Measurements from ENCODE around the gene MAST1.
"Not testable (repeated sequence)": the region's sequence is repeated elsewhere in the genome, so short reads cannot be mapped to it uniquely, and the experiment has no call there.

The MAST1 gene

DNA sequence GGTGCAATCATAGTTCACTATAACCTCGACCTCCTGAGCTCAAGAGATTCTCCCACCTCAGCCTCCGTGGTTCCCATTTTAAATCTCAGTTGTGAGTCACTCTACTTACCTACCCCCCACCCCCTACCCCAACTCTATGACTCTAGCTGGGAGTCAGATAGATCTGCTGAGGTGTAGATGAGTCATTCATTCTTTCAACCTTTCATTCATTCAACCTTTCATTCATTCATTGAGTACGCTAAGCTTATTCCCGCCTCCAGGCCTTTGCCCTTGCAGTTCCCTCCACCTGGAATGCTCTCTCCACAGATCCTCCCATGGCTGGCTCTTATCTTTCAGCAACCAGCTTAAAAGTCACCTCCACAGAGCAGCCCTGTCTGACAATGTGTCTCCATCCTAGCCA lies 1.1 kb upstream of the MAST1 start:
- no peak for DNase-seq (ENCODE audit: low read depth)
- no peak overlapping the region for H3K4me3 ChIP-seq (ENCODE audit: low read depth, low read length)

DNA sequence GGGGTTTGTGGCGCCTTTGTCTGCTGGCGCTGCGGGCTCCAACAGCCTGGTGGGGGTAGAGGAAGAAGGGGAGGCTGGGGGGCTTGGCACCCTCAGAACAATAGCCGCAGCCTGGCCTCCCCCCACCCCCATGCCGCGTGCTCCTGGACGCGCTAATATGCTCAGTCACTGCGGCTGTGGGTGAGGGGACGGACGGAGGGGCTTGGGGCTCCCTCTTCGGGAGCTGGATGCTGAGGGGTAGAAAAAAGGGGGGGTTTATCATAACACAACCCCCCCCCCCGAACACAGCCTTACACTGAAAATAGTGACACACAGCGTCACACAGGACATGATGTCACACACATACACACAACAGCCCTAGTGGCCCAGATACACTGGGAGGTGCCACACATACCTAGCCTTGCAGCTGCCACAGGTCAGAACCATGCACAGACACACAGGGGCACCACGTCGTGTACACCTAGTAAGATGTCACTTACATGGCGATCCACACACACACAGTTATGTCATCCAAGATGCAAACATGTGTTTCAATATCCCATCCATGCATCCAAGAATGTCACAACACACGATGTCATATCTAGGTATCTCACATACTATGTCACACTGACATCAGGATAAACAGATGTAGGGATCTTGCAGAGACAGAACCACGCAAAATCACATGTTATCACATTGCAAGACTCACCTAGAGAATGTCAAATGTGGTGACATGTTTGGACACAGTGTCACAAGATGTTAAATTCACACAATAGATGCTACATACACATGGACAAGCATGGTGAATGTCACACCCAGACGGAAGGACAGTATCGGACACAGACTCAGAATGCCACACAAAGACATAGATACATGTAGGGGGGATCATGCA lies 806 bp downstream of the MAST1 start:
- no peak overlapping the region for H3K4me3 ChIP-seq (ENCODE audit: low read depth, low read length)
- DNase-seq (ENCODE audit: low read depth) = no peak

DNA sequence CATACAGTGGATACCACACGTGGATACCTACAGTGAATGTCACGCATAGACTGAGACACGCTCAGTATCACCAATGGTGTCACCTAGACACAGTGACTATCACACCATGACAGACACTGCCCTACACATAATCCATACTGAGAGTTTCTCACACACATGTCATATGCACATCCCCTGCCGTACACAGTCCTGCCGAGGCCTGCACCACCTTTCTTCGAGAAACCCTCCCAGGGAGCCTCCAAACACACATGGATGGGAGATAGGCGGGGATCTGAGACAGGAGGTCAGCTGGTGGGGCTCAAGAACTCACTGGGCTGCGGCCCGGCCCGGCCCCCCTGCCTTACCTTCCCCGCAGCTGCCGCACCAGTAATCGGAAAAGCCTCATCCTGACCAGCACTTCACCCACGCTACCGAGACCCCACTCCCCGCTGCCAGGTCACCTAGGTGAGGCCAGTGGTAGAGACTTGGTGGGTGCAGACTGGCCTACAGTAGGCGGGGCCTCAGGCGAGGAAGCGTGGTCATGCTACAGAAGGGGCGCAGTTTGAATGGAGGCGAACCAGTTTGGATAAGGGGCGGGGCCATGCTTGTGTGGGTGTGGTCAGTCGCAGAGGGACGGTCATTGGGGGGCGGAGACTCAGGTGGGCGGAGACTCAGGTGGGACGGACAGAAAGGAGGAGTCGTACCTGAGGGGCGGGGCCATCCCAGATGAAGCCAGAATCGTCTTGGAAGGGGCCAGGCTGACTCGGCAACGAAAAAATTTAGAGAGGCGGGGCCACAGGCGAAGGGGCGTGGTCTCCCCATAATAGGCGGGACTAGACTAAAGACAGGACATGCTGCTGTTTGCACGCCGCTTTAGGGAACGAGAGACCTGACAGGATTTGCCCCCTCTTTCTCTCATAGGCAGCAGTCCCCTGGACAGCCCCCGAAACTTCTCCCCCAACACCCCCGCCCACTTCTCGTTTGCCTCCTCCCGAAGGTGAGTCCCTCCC lies 2.1 kb downstream of the MAST1 start:
- DNase-seq (ENCODE audit: low read depth) = no peak

GRCh38 chr19:12841094-12841493 lies 2.8 kb downstream of the MAST1 start:
- no peak for DNase-seq (ENCODE audit: low read depth)

More for the DNA sequence above, 2.1 kb downstream of the MAST1 start:
- H3K4me3 ChIP-seq (ENCODE audit: low read depth, low read length) = peak overlapping the region; percentile 41

DNA sequence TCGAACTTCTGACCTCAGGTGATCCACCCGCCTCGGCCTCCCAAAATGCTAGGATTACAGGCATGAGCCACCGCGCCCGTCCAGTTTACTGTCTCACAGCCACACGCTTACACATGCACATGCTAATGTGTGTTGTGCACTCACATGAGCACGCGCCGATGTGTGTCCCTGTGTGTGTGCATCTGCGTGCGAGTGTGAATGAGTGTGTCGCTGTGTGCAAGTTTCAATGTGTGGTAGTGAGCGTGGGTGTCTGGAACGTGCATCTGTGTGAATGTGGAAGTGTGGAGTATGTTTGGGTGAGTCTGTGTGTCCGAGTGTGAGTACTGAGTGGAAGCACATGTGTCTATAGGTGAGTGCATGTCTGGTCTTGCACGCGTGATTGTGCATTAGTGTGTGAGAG lies 4.2 kb downstream of the MAST1 start:
- H3K4me3 ChIP-seq (ENCODE audit: low read depth, low read length) = no peak overlapping the region
- no peak for DNase-seq (ENCODE audit: low read depth)

More at GRCh38 chr19:12841094-12841493, 2.8 kb downstream of the MAST1 start:
- peak overlapping the region; percentile 41 for H3K4me3 ChIP-seq (ENCODE audit: low read depth, low read length)

GRCh38 chr19:12843328-12843727 lies 5.0 kb downstream of the MAST1 start:
- no peak overlapping the region for H3K4me3 ChIP-seq (ENCODE audit: low read depth, low read length)
- no peak for DNase-seq (ENCODE audit: low read depth)

DNA sequence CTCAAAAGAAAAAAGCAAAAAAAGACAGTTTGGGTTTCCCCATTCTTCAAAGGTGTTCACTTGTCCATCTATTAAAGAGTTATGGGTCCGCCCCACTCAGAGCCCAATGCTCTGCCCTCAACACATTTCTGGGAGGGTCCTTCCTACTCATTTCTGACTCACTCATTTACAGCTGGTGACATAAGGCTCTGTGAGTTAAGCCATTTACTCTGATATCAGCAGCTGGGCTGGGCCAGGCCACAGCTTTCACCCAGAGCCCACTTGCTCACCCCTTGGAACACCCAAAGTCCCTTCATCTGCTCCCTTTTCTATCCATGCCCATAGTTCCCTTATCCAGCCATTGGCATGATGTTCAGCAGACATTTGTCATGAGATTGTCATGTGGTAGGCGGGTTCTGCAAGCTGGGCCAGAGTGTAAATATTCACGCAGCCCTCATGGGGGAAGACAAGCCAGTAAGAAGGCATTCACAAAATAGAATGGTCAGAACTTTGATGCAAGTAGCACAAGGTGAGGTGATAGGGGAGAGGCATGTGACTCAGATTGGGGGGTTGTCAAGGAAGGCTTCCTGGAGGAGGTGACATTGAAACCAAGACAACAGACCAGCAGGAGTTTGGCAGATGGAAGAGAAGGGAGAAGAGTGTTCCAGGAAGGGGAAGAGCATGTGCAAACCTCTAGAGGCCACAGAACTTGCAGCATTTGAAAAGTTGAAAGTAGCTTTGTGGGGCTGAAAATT lies 5.9 kb downstream of the MAST1 start:
- H3K4me3 ChIP-seq (ENCODE audit: low read depth, low read length) = no peak overlapping the region
- DNase-seq (ENCODE audit: low read depth) = no peak

GRCh38 chr19:12846613-12847012 lies 8.3 kb downstream of the MAST1 start:
- not testable (repeated sequence) for DNase-seq (ENCODE audit: low read depth); H3K4me3 ChIP-seq (ENCODE audit: low read depth, low read length)

GRCh38 chr19:12847159-12848139 lies 9.1 kb downstream of the MAST1 start:
- no peak for DNase-seq (ENCODE audit: low read depth)
- peak overlapping the region; percentile 26 for H3K4me3 ChIP-seq (ENCODE audit: low read depth, low read length)

DNA sequence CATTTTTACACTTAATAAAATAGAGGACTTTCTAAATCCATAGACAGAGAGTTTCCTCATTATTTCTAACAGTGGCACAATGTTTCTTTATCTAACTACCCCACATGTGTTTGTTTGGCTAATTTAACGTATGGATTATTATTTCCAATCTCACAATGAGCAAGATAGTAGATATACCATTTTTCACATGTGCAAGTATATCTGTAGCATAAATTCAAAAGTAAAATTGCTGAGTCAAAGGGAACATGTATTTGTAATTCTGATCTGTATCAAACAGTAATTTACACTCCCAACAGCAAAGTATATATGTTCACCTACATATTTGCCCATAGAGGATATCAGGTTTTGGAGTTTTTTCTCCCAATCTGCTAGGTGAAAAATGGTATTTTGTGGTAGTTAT lies 18.3 kb downstream of the MAST1 start:
- no peak for DNase-seq (ENCODE audit: low read depth)
- no peak overlapping the region for H3K4me3 ChIP-seq (ENCODE audit: low read depth, low read length)

DNA sequence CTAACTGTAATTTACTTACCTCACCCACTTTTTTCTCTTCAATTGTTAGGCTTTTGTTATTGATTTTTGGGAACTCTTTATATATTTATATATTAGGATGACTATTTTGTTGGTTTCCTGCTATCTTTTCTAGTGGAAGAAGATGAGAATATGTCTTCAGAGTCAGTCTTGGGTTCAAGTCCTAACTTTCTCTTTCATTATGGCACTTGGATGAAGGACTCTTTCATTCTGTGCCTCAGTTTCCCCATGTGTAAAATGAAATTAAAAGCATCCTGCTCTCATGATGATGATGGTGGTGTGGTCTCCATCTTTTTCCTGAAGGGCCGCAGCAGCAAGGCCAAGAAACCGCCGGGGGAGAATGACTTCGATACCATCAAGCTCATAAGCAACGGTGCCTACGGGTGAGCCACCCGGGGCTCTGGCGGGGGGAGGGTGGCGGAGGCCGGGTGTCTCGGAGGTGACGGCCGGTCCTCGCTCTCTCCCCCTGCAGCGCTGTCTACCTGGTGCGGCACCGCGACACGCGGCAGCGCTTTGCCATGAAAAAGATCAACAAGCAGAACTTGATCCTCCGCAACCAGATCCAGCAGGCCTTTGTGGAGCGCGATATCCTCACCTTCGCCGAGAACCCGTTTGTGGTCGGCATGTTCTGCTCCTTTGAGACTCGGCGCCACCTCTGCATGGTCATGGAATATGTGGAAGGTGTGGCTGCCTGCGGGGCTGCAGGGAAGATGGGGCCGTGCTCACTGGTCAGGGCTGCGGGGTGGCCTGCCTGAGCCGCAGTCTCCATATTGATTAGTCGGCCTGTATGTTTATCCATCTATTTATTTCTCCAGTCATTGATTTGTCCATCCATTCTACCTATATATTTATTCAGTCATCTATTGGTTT lies 20.0 kb downstream of the MAST1 start:
- no peak overlapping the region for H3K4me3 ChIP-seq (ENCODE audit: low read depth, low read length)
- no peak for DNase-seq (ENCODE audit: low read depth)

- no peak for DNase-seq (ENCODE audit: low read depth)
- no peak overlapping the region for H3K4me3 ChIP-seq (ENCODE audit: low read depth, low read length)
Observed at GRCh38 chr19:12859546-12859945, 21.2 kb downstream of the MAST1 start.

DNA sequence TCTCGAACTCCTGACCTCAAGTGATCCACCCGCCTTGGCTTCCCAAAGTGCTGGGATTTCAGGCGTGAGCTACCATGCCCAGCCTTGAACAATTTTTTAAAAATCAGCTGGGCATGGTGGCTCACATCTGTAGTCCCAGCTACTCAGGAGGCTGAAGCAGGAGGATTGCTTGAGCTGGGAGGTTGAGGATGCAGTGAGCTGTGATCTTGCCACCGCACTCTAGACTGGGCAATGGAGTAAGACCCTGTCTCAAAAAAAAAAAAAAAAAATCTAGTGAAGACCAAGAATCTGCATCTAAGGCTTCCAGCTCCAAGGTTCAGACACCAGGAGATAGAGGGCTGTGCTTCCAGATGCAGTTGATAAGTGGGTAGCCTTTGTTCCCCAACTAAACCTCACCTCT lies 25.8 kb downstream of the MAST1 start:
- no peak for DNase-seq (ENCODE audit: low read depth)
- no peak overlapping the region for H3K4me3 ChIP-seq (ENCODE audit: low read depth, low read length)

GRCh38 chr19:12864721-12865715 lies 26.7 kb downstream of the MAST1 start:
- H3K4me3 ChIP-seq (ENCODE audit: low read depth, low read length) = no peak overlapping the region
- DNase-seq (ENCODE audit: low read depth) = no peak

- no peak for DNase-seq (ENCODE audit: low read depth)
- H3K4me3 ChIP-seq (ENCODE audit: low read depth, low read length) = no peak overlapping the region
Observed at GRCh38 chr19:12865746-12866415, 27.6 kb downstream of the MAST1 start.
